Left hindlimb (tissue), 1 donor: ENCODE data around the gene TGFA.

Experiments
- DNase-seq: peaks from one replicate; pipeline ENCODE4 v3.0.0-alpha.2; 2018

TGFA gene

GRCh38 chr2:70552501-70553333, 909 bp downstream of the TGFA start:
- DNase-seq: no peak

- no peak for DNase-seq
Observed at GRCh38 chr2:70551167-70551566, 2.5 kb downstream of the TGFA start.

- DNase-seq: no peak
Observed at GRCh38 chr2:70549962-70550361, 3.7 kb downstream of the TGFA start.

GRCh38 chr2:70549064-70549710, 4.4 kb downstream of the TGFA start:
- DNase-seq: no peak

- DNase-seq: no peak
Observed at GRCh38 chr2:70548233-70548632, 5.4 kb downstream of the TGFA start.

GRCh38 chr2:70546885-70547284, 6.7 kb downstream of the TGFA start:
- no peak for DNase-seq

- DNase-seq: no peak
Observed at GRCh38 chr2:70546376-70546775, 7.2 kb downstream of the TGFA start.

- no peak for DNase-seq
Observed at GRCh38 chr2:70541481-70542020, 12.1 kb downstream of the TGFA start.

GRCh38 chr2:70537840-70538239, 15.8 kb downstream of the TGFA start:
- DNase-seq: no peak

GRCh38 chr2:70536517-70537055, 17.0 kb downstream of the TGFA start:
- DNase-seq: no peak

- DNase-seq: no peak
Observed at GRCh38 chr2:70535573-70535972, 18.1 kb downstream of the TGFA start.

GRCh38 chr2:70534183-70534836, 19.3 kb downstream of the TGFA start:
- DNase-seq: no peak

- DNase-seq: no peak
Observed at GRCh38 chr2:70532244-70532935, 21.2 kb downstream of the TGFA start.

- DNase-seq: no peak
Observed at GRCh38 chr2:70531419-70532086, 22.1 kb downstream of the TGFA start.

- no peak for DNase-seq
Observed at GRCh38 chr2:70529610-70530009, 24.0 kb downstream of the TGFA start.

- no peak for DNase-seq
Observed at GRCh38 chr2:70528929-70529328, 24.7 kb downstream of the TGFA start.

- DNase-seq: no peak
Observed at GRCh38 chr2:70528276-70528675, 25.4 kb downstream of the TGFA start.

- DNase-seq: no peak
Observed at GRCh38 chr2:70527447-70528080, 26.1 kb downstream of the TGFA start.

GRCh38 chr2:70526126-70526525, 27.5 kb downstream of the TGFA start:
- no peak for DNase-seq

GRCh38 chr2:70525032-70525431, 28.6 kb downstream of the TGFA start:
- DNase-seq: no peak
